Measurements from ENCODE around the gene LIG1. TPM values are rescaled to one million over a fixed set of nuclear protein-coding genes. Genes with fewer than 3 reads are reported as not detected.

The LIG1 gene
- total and polyA plus RNA-seq, 9 of the 15 experiments (the other 6 are each of a cell fraction or from before 2014, with no cell fraction given): 9.6 to 114 (median 71.1) TPM

DNA sequence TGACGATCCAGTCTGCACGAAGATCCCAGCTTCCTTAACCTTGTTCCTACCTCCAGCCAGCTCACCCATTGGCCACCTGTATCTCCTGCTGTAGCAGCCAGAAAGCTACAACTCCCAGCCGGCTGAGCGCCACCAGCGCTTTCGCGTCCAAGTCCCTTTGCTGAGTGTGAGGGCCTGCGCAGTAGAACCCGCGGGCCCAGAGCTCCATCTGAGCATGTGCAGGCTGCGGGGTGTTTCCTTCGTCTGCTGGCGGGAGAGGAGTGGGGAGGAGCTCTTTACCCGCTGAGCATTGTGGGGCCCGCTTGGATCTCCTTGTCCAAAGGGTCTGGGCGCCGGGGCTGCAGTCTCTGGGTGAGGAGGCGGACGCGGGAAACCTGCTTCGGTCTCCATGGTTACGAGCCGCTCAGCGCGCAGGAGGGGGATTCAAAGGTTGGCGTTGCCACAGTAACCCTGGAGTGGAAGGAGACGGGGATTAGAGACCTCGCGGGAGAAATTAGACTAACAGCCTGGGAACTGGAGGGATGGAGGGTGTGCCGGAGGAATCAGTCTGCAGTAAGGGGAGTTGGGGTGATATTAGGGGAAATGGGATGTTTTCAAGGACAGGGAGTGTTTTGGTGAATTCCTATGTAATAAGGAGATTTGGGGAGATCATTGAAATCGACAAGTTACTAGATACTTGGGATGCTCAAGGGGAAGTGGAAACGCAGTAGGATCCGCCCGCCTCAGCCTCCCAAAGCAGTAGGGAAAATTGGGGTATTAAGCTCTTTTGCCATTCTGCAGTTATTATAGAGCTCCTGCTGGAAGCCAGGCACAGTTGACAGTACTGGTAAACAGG is 33.9 kb upstream of the LIG1 start (continued):
- TF ChIP-seq AFF1 (IDR thresholded peaks at IDR 0.05; ENCODE audit: low read depth in 1 of 2, partially characterized antibody in 2 of 2) (peak in 1 of 2 experiments; percentile 72), GATAD2A (IDR thresholded peaks at IDR 0.05) (no peak), EZH2 (IDR thresholded peaks at IDR 0.05; ENCODE audit: borderline replicate concordance, low read depth, low read length) (no peak), ZNF311 (CRISPR knock-in tag; IDR thresholded peaks at IDR 0.05) (no peak), PCBP1 (IDR thresholded peaks at IDR 0.05; ENCODE audit: low read depth, low read length, poor library complexity, severe bottlenecking) (no peak), USF1 (CRISPR knock-in tag; IDR thresholded peaks at IDR 0.05) (no peak), ZBTB9 (CRISPR knock-in tag; IDR thresholded peaks at IDR 0.05) (peak; percentile 58; the same call in 1 of the 2 replicates), NBN (IDR thresholded peaks at IDR 0.05; ENCODE audit: low read depth) (0 out of 2 replicates have a peak, but pooled peaks have one; percentile 31), ZFP36 (IDR thresholded peaks at IDR 0.05; ENCODE audit: low read depth, low read length, partially characterized antibody) (no peak), MEIS2 (IDR thresholded peaks at IDR 0.05; ENCODE audit: partially characterized antibody) (peak; percentile 89), JUND (IDR thresholded peaks at IDR 0.05; ENCODE audit: borderline replicate concordance, low read depth, low read length) (no peak; the same call in 1 of the 2 replicates), JUND (tag; IDR thresholded peaks at IDR 0.05; ENCODE audit: borderline replicate concordance, low read depth, low read length) (peak; percentile 27; the same call in 1 of the 3 replicates), ZNF583 (CRISPR knock-in tag; IDR thresholded peaks at IDR 0.05) (no peak), PML (IDR thresholded peaks at IDR 0.05; ENCODE audit: low read length) (peak; percentile 81), RBFOX2 (IDR thresholded peaks at IDR 0.05; ENCODE audit: low read depth, low read length) (peak; percentile 86)
- TF ChIP-seq, protein P1, sequence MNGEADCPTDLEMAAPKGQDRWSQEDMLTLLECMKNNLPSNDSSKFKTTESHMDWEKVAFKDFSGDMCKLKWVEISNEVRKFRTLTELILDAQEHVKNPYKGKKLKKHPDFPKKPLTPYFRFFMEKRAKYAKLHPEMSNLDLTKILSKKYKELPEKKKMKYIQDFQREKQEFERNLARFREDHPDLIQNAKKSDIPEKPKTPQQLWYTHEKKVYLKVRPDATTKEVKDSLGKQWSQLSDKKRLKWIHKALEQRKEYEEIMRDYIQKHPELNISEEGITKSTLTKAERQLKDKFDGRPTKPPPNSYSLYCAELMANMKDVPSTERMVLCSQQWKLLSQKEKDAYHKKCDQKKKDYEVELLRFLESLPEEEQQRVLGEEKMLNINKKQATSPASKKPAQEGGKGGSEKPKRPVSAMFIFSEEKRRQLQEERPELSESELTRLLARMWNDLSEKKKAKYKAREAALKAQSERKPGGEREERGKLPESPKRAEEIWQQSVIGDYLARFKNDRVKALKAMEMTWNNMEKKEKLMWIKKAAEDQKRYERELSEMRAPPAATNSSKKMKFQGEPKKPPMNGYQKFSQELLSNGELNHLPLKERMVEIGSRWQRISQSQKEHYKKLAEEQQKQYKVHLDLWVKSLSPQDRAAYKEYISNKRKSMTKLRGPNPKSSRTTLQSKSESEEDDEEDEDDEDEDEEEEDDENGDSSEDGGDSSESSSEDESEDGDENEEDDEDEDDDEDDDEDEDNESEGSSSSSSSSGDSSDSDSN (IDR thresholded peaks at IDR 0.05; ENCODE audit: borderline replicate concordance in 1 of 2, low read depth in 2 of 2, low read length in 2 of 2): 0 out of 4 replicates have a peak, but pooled peaks of 1 of the 2 experiments have one; percentile 36

Measured in K562 (cell line).